MCF 10A (cell line): ENCODE measurements around the gene ARL5C. TPM values are rescaled to one million over a fixed set of nuclear protein-coding genes. Genes with fewer than 3 reads are reported as not detected.
"Not testable (repeated sequence)": the region's sequence is repeated elsewhere in the genome, so short reads cannot be mapped to it uniquely, and the experiment has no call there.

Source experiments
- BruUV-seq: library from RNA; stranded (reverse); fragments of 400-500 nt; replicated peaks from 2 replicates; lab custom pipeline; 2021; lab: Mats Ljungman, UMichigan
- CTCF ChIA-PET: fragments of 300-600 bp; sonication (Branson Sonifier 250); formaldehyde crosslinking; extraction: SDS; loops from one replicate; lab custom pipeline; 2021; ENCODE audit warnings: antibody characterized with exemption, inconsistent platforms; lab: Yijun Ruan, JAX
- POLR2A ChIA-PET: fragments of 300-600, 350-650 bp; sonication (Branson Sonifier 250); formaldehyde crosslinking; extraction: SDS; loops from one replicate; lab custom pipeline; 2020; ENCODE audit warnings: antibody characterized with exemption, inconsistent platforms; lab: Yijun Ruan, JAX
- DNase-seq: peaks from one replicate; pipeline ENCODE4 v3.0.0-alpha.2; 2018; ENCODE audit not compliant: unreplicated experiment
- H3K27ac Mint-ChIP-seq: one replicate; pipeline ENCODE4 v1.8.0; 2022; ENCODE audit warnings: mild to moderate bottlenecking, low read depth, mixed read lengths; ENCODE audit not compliant: unreplicated experiment
- H3K27me3 Mint-ChIP-seq: one replicate; pipeline ENCODE4 v1.8.0; 2022; ENCODE audit warnings: mixed read lengths; ENCODE audit not compliant: insufficient read depth, unreplicated experiment
- H3K36me3 Mint-ChIP-seq: one replicate; pipeline ENCODE4 v1.8.0; 2022; ENCODE audit warnings: mild to moderate bottlenecking, moderate library complexity, mixed read lengths; ENCODE audit not compliant: insufficient read depth, unreplicated experiment
- H3K4me1 Mint-ChIP-seq: one replicate; pipeline ENCODE4 v1.8.0; 2022; ENCODE audit warnings: mixed read lengths; ENCODE audit not compliant: insufficient read depth, unreplicated experiment
- H3K4me3 Mint-ChIP-seq: one replicate; pipeline ENCODE4 v1.8.0; 2022; ENCODE audit warnings: mild to moderate bottlenecking, moderate library complexity, mixed read lengths; ENCODE audit not compliant: unreplicated experiment
- H3K9me3 Mint-ChIP-seq: one replicate; pipeline ENCODE4 v1.8.0; 2022; ENCODE audit warnings: mixed read lengths; ENCODE audit not compliant: unreplicated experiment
- CTCF ChIP-seq: fragments of 200-600 bp; IDR thresholded peaks from one replicate; pipeline ENCODE4 v1.8.0; 2022; ENCODE audit warnings: antibody characterized with exemption, mild to moderate bottlenecking; ENCODE audit not compliant: unreplicated experiment
- intact Hi-C: fragments of 100-400 bp; cut with micrococcal nuclease; formaldehyde crosslinking; loops from 2 replicates; pipeline ENCODE4 v1.14.1; 2022
- total RNA-seq: library from RNA; stranded (reverse); gene quantifications from 2 replicates; pipeline ENCODE4 v1.2.3, GENCODE V29; 2022

Gene ARL5C
- total RNA-seq, 1 experiment from 2014 or later: not detected

GRCh38 chr17:39131616-39132015 is 34.3 kb downstream of the ARL5C start:
- H3K27me3 Mint-ChIP-seq: no peaks in the 10 kb centered on the region
- H3K4me1 Mint-ChIP-seq: no peaks in the 10 kb centered on the region
- H3K9me3 Mint-ChIP-seq: no peaks in the 10 kb centered on the region
- intact Hi-C loops: no loop called here
- no peak overlapping the region for H3K4me3 Mint-ChIP-seq
- no peaks in the 10 kb centered on the region for H3K36me3 Mint-ChIP-seq
- no peak for DNase-seq
- BruUV-seq: no TSS peak
- CTCF ChIA-PET: interaction anchor here (0.6 kb wide), 1 partner anchor 50 kb away, joined by 3 read pairs; no protein-coding TSS in a partner anchor
- no peak overlapping the region for H3K27ac Mint-ChIP-seq
- TF ChIP-seq CTCF: no peak
- POLR2A ChIA-PET: no interaction called here

GRCh38 chr17:39130205-39130604 is 35.8 kb downstream of the ARL5C start:
- no peaks in the 10 kb centered on the region for H3K9me3 Mint-ChIP-seq
- H3K27me3 Mint-ChIP-seq: no peaks in the 10 kb centered on the region
- no peaks in the 10 kb centered on the region for H3K4me1 Mint-ChIP-seq
- H3K36me3 Mint-ChIP-seq: no peaks in the 10 kb centered on the region
- no peak for DNase-seq
- CTCF ChIA-PET: no interaction called here
- H3K4me3 Mint-ChIP-seq: no peak overlapping the region
- BruUV-seq: no TSS peak
- no peak overlapping the region for H3K27ac Mint-ChIP-seq
- intact Hi-C loops: no loop called here
- POLR2A ChIA-PET: no interaction called here
- no peak for TF ChIP-seq CTCF

- H3K4me3 Mint-ChIP-seq, H3K36me3 Mint-ChIP-seq, BruUV-seq, H3K27ac Mint-ChIP-seq, H3K27me3 Mint-ChIP-seq, H3K4me1 Mint-ChIP-seq, CTCF ChIA-PET, H3K9me3 Mint-ChIP-seq, intact Hi-C loops, DNase-seq: not testable (repeated sequence)
- POLR2A ChIA-PET: interaction anchor here (0.7 kb wide), 1 partner anchor 88 kb away, joined by 3 read pairs; no protein-coding TSS in a partner anchor
These were observed 36.4 kb downstream of the ARL5C start for GRCh38 chr17:39129544-39129943.

- TF ChIP-seq CTCF: no peak
- Mint-ChIP-seq H3K27ac (no peak overlapping the region), H3K4me3 (no peak overlapping the region), H3K4me1 (no peaks in the 10 kb centered on the region), H3K36me3 (no peaks in the 10 kb centered on the region), H3K27me3 (no peaks in the 10 kb centered on the region), H3K9me3 (no peaks in the 10 kb centered on the region)
- ChIA-PET POLR2A (no interaction called here), CTCF (no interaction called here)
- intact Hi-C loops: no loop called here
- BruUV-seq: no TSS peak
- no peak for DNase-seq
These were observed 39.5 kb downstream of the ARL5C start for GRCh38 chr17:39126436-39126835.
